Lung (tissue), 12 donors: ENCODE data around the gene EXOSC7. TPM values are rescaled to one million over a fixed set of nuclear protein-coding genes. Genes with fewer than 3 reads are reported as not detected.

ENCODE experiments used
- ATAC-seq: fragments of 200-7000 bp; cut with Tn5 transposase; one replicate; pipeline ENCODE4 v1.9.1; 2020; ENCODE audit warnings: moderate number of reproducible peaks; ENCODE audit not compliant: insufficient read depth, low FRiP score
- DNase-seq, 3 donors: peaks; one replicate each; pipeline ENCODE4 v3.0.0-alpha.2; 2013 to 2017
- H3K27ac ChIP-seq, 2 donors: one replicate each; pipeline ENCODE4 v1.5.1; 2013; ENCODE audit warnings: mild to moderate bottlenecking in 2 of 2, moderate library complexity in 2 of 2, control low read depth in 1 of 2, inconsistent platforms in 1 of 2, low read depth in 1 of 2, low read length in 1 of 2
- H3K27me3 ChIP-seq, 3 donors: one replicate each; pipeline ENCODE4 v1.5.1; 2013; ENCODE audit warnings: low read length in 2 of 3; ENCODE audit not compliant: control insufficient read depth in 3 of 3, insufficient read depth in 3 of 3
- H3K36me3 ChIP-seq, 4 donors: one replicate each; pipeline ENCODE4 v1.5.1; 2013; ENCODE audit warnings: low read length in 4 of 4, mild to moderate bottlenecking in 1 of 4, moderate library complexity in 1 of 4; ENCODE audit not compliant: control insufficient read depth in 4 of 4, insufficient read depth in 4 of 4
- H3K4me1 ChIP-seq, 5 donors: one replicate each; pipeline ENCODE4 v1.5.1; 2013; ENCODE audit warnings: low read length in 5 of 5, mild to moderate bottlenecking in 2 of 5, moderate library complexity in 1 of 5; ENCODE audit not compliant: control insufficient read depth in 5 of 5, insufficient read depth in 5 of 5
- H3K4me3 ChIP-seq: one replicate; pipeline ENCODE4 v1.5.1; 2013; ENCODE audit warnings: mild to moderate bottlenecking, control low read depth, moderate library complexity
- H3K9ac ChIP-seq, 2 donors: one replicate each; pipeline ENCODE4 v1.5.1; 2013; ENCODE audit warnings: low read length in 2 of 2, control low read depth in 1 of 2; ENCODE audit not compliant: insufficient read depth in 1 of 2
- H3K9me3 ChIP-seq, 4 donors: one replicate each; pipeline ENCODE4 v1.5.1; 2013; ENCODE audit warnings: low read length in 3 of 4, mild to moderate bottlenecking in 1 of 4, moderate library complexity in 1 of 4; ENCODE audit not compliant: control insufficient read depth in 4 of 4, insufficient read depth in 3 of 4
- CTCF ChIP-seq: IDR thresholded peaks from 2 replicates; pipeline ENCODE4 v1.5.1; 2012; ENCODE audit warnings: mild to moderate bottlenecking; ENCODE audit errors: control extremely low read depth, extremely low read depth
- WGBS, 2 donors: extraction: QIAGEN DNeasy Blood & Tissue Kit; methylation state at CpG; one replicate each; pipeline ENCODE4 v1.1.7; 2013; 5-methylcytosine and 5-hydroxymethylcytosine counted together
- polyA plus RNA-seq, 2 donors: library from polyadenylated mRNA; stranded (reverse); fragments of 200-250 nt; gene quantifications; one replicate each; pipeline ENCODE4 v1.2.1, GENCODE V29; 2013
- total RNA-seq, 2 donors: library from RNA; depleted of rRNA in 1 of 2; stranded (reverse); fragments of >200 nt in 1 of 2; gene quantifications; one replicate each; pipeline ENCODE4 v1.2.1, GENCODE V29; 2014 to 2021
- donor health status: control.
- donor health status: control.
- donor health status: Bipolar disorder and iron deficiency.
- donor health status: healthy.
- donor health status: DM: yes; HTN: yes; CAD: no.

The EXOSC7 gene
- total and polyA plus RNA-seq, 4 donors, result 37.4 to 67.2 (median 46.6) TPM

DNA sequence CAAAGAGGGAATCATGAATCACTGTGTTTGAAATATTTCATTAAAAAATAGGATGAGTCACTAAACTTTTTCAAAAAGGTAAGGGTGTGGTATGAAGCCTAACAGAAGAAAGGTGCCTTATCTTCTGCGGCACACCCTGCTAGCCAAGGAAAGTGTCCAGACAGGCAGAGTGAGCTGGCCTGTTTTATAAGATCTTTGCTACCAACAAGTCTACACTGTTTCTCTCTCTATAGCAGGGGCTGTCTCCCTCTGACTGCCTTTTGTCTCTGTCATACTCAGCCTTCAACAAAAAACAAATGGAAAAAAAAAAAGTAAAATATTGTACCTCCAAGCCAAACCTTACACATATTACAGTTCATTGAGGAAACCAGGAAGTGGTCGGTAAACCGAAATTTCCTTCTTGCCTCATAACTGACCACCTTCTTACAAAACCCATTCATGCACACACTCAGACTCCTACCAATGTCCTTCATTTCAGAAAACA lies 9.2 kb upstream of the EXOSC7 start:
- no peak for DNase-seq
- H3K9ac ChIP-seq, result no peak overlapping the region
- H3K27ac ChIP-seq, result peak overlapping the region in 1 of 2 donors; percentile 28
- 20 to 25% methylated on average over 3 of the region's 3 CpGs for WGBS, 2 donors
- no peaks in the 10 kb centered on the region for H3K9me3 ChIP-seq
- no peak for ATAC-seq
- no peak overlapping the region for H3K4me3 ChIP-seq
- TF ChIP-seq CTCF, result no peak
- H3K27me3 ChIP-seq, result no peaks in the 10 kb centered on the region
- H3K4me1 ChIP-seq, result peaks cover 0 to 20% (median 7%) of the 10 kb centered on the region in 5 donors
- no peaks in the 10 kb centered on the region for H3K36me3 ChIP-seq

GRCh38 chr3:44968447-44968858 lies 7.6 kb upstream of the EXOSC7 start:
- H3K4me1 ChIP-seq, result peaks cover 0 to 21% (median 0%) of the 10 kb centered on the region in 5 donors
- ATAC-seq, result no peak
- 93 to 94% methylated on average over 6 of the region's 6 CpGs for WGBS, 2 donors

GRCh38 chr3:44969154-44969827 lies 6.8 kb upstream of the EXOSC7 start:
- peak overlapping the region in 1 of 2 donors; percentile 41 for H3K27ac ChIP-seq
- no peaks in the 10 kb centered on the region for H3K27me3 ChIP-seq
- H3K4me1 ChIP-seq, result peaks cover 0 to 19% (median 0%) of the 10 kb centered on the region in 5 donors
- TF ChIP-seq CTCF, result no peak
- no peak overlapping the region for H3K9ac ChIP-seq
- 61 to 79% methylated on average over 5 of the region's 5 CpGs for WGBS, 2 donors
- H3K4me3 ChIP-seq, result no peak overlapping the region
- DNase-seq (no peak), ATAC-seq (no peak)
- H3K36me3 ChIP-seq, result no peaks in the 10 kb centered on the region
- no peaks in the 10 kb centered on the region for H3K9me3 ChIP-seq

More at GRCh38 chr3:44968447-44968858, 7.6 kb upstream of the EXOSC7 start:
- no peak for TF ChIP-seq CTCF
- no peak overlapping the region for H3K9ac ChIP-seq
- no peaks in the 10 kb centered on the region for H3K36me3 ChIP-seq
- no peaks in the 10 kb centered on the region for H3K9me3 ChIP-seq
- no peak overlapping the region for H3K4me3 ChIP-seq
- no peak overlapping the region for H3K27ac ChIP-seq
- no peak for DNase-seq
- no peaks in the 10 kb centered on the region for H3K27me3 ChIP-seq
